HL-60 (cell line): Measurements from ENCODE around the gene AMELX.

Experiments used
- POLR2AphosphoS5 ChIP-seq: IDR thresholded peaks from 2 replicates; pipeline ENCODE4 v1.6.1; 2012; ENCODE audit warnings: low read depth
- TF ChIP-seq, protein P1 (sequence below): IDR thresholded peaks from one replicate; pipeline ENCODE4 v1.5.1; 2011; ENCODE audit warnings: low read length, control low read depth, inconsistent platforms; ENCODE audit not compliant: insufficient read depth

- TF ChIP-seq, protein P1, sequence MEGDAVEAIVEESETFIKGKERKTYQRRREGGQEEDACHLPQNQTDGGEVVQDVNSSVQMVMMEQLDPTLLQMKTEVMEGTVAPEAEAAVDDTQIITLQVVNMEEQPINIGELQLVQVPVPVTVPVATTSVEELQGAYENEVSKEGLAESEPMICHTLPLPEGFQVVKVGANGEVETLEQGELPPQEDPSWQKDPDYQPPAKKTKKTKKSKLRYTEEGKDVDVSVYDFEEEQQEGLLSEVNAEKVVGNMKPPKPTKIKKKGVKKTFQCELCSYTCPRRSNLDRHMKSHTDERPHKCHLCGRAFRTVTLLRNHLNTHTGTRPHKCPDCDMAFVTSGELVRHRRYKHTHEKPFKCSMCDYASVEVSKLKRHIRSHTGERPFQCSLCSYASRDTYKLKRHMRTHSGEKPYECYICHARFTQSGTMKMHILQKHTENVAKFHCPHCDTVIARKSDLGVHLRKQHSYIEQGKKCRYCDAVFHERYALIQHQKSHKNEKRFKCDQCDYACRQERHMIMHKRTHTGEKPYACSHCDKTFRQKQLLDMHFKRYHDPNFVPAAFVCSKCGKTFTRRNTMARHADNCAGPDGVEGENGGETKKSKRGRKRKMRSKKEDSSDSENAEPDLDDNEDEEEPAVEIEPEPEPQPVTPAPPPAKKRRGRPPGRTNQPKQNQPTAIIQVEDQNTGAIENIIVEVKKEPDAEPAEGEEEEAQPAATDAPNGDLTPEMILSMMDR, result no peak
- no peak for TF ChIP-seq POLR2AphosphoS5
These were observed 24.2 kb upstream of the AMELX start for GRCh38 chrX:11269006-11269405.
